ENCODE results near the gene FBRS.

GRCh38 chr16:30649725-30650368 lies 8.4 kb upstream of the FBRS start:
- TF ChIP-seq EZH2 (IDR thresholded peaks at IDR 0.05; ENCODE audit: borderline replicate concordance, low read depth, low read length, severe bottlenecking) (no peak), CTCF (IDR thresholded peaks at IDR 0.05; ENCODE audit: extremely low read depth in 1 of 2, insufficient read depth in 1 of 2, low read depth in 1 of 2, low read length in 2 of 2) (no peak)

Measured in endothelial cell of umbilical vein (primary cell).